Measurements from ENCODE around the gene MCCC2. TPM values are rescaled to one million over a fixed set of nuclear protein-coding genes. Genes with fewer than 3 reads are reported as not detected.

MCCC2 gene
- total and polyA plus RNA-seq, 2 experiments from 2014 or later: 31.9 to 59.1 TPM

DNA sequence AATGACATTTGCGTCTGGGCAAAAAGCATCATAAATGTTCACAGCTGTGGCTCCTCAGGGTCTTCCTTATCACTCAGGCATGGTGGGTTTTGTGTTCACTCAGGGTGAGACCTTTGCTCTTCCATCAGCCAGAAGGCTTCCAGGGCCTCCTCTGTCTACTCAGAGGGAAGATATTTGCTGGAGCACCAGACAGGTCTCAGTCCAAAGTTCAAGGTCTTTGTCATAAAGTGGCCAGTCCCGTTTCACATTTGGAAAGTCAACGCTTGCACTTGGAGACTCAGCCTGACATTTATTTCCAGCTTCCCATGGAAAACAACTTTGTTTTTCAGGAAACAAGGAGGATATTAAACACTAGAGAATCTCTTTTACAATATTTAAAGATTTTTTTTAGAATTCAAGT, 119.8 kb downstream of the MCCC2 start:
- Histone ChIP-seq H3K27me3 (ENCODE audit: insufficient read depth) (no peaks in the 10 kb centered on the region), H3K4me3 (no peak overlapping the region), H3K9me2 (ENCODE audit: insufficient read depth) (no peaks in the 10 kb centered on the region), H3K4me2 (no peak overlapping the region), H2AFZ (no peak overlapping the region), H3K27ac (ENCODE audit: low read depth) (no peak overlapping the region), H3F3A (replicated peaks; ENCODE audit: low read depth) (no peaks in the 10 kb centered on the region), H4K20me1 (replicated peaks; ENCODE audit: insufficient read depth) (no peaks in the 10 kb centered on the region), H3K36me3 (ENCODE audit: insufficient read depth) (no peaks in the 10 kb centered on the region), H3K79me2 (replicated peaks; ENCODE audit: insufficient read depth) (no peaks in the 10 kb centered on the region), H3K4me1 (ENCODE audit: insufficient read depth) (peaks cover 6% of the 10 kb centered on the region; the same call in 1 of the 2 replicates)
- Mint-ChIP-seq H3K27ac (no peak overlapping the region), H3K36me3 (ENCODE audit: low read depth) (no peaks in the 10 kb centered on the region), H3K9me3 (no peaks in the 10 kb centered on the region), H3K4me1 (peaks cover 10% of the 10 kb centered on the region), H3K4me3 (no peak overlapping the region), H3K27me3 (ENCODE audit: insufficient read depth, low read depth, poor library complexity) (peaks cover 4% of the 10 kb centered on the region)
- DNase-seq (ENCODE audit: low spot score): no peak
- TF ChIP-seq, protein P1, sequence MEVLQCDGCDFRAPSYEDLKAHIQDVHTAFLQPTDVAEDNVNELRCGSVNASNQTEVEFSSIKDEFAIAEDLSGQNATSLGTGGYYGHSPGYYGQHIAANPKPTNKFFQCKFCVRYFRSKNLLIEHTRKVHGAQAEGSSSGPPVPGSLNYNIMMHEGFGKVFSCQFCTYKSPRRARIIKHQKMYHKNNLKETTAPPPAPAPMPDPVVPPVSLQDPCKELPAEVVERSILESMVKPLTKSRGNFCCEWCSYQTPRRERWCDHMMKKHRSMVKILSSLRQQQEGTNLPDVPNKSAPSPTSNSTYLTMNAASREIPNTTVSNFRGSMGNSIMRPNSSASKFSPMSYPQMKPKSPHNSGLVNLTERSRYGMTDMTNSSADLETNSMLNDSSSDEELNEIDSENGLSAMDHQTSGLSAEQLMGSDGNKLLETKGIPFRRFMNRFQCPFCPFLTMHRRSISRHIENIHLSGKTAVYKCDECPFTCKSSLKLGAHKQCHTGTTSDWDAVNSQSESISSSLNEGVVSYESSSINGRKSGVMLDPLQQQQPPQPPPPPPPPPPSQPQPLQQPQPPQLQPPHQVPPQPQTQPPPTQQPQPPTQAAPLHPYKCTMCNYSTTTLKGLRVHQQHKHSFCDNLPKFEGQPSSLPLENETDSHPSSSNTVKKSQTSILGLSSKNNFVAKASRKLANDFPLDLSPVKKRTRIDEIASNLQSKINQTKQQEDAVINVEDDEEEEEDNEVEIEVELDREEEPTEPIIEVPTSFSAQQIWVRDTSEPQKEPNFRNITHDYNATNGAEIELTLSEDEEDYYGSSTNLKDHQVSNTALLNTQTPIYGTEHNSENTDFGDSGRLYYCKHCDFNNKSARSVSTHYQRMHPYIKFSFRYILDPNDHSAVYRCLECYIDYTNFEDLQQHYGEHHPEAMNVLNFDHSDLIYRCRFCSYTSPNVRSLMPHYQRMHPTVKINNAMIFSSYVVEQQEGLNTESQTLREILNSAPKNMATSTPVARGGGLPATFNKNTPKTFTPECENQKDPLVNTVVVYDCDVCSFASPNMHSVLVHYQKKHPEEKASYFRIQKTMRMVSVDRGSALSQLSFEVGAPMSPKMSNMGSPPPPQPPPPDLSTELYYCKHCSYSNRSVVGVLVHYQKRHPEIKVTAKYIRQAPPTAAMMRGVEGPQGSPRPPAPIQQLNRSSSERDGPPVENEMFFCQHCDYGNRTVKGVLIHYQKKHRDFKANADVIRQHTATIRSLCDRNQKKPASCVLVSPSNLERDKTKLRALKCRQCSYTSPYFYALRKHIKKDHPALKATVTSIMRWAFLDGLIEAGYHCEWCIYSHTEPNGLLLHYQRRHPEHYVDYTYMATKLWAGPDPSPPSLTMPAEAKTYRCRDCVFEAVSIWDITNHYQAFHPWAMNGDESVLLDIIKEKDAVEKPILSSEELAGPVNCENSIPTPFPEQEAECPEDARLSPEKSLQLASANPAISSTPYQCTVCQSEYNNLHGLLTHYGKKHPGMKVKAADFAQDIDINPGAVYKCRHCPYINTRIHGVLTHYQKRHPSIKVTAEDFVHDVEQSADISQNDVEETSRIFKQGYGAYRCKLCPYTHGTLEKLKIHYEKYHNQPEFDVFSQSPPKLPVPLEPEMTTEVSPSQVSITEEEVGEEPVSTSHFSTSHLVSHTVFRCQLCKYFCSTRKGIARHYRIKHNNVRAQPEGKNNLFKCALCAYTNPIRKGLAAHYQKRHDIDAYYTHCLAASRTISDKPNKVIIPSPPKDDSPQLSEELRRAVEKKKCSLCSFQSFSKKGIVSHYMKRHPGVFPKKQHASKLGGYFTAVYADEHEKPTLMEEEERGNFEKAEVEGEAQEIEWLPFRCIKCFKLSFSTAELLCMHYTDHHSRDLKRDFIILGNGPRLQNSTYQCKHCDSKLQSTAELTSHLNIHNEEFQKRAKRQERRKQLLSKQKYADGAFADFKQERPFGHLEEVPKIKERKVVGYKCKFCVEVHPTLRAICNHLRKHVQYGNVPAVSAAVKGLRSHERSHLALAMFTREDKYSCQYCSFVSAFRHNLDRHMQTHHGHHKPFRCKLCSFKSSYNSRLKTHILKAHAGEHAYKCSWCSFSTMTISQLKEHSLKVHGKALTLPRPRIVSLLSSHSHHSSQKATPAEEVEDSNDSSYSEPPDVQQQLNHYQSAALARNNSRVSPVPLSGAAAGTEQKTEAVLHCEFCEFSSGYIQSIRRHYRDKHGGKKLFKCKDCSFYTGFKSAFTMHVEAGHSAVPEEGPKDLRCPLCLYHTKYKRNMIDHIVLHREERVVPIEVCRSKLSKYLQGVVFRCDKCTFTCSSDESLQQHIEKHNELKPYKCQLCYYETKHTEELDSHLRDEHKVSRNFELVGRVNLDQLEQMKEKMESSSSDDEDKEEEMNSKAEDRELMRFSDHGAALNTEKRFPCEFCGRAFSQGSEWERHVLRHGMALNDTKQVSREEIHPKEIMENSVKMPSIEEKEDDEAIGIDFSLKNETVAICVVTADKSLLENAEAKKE (CRISPR knock-in tag; IDR thresholded peaks at IDR 0.05): no peak
- TF ChIP-seq POLR2AphosphoS5 (IDR thresholded peaks at IDR 0.05; ENCODE audit: low read depth) (no peak), ZNF114 (CRISPR knock-in tag; IDR thresholded peaks at IDR 0.05) (no peak), ETS1 (IDR thresholded peaks at IDR 0.05) (no peak), JUNB (IDR thresholded peaks at IDR 0.05; ENCODE audit: unreplicated experiment) (no peak), EZH2phosphoT487 (IDR thresholded peaks at IDR 0.05; ENCODE audit: unreplicated experiment) (no peak), NANOG (IDR thresholded peaks at IDR 0.05; ENCODE audit: borderline replicate concordance) (no peak), EZH2 (IDR thresholded peaks at IDR 0.05; ENCODE audit: low read depth, unreplicated experiment) (no peak), ZNF331 (CRISPR knock-in tag; IDR thresholded peaks at IDR 0.05; ENCODE audit: low read depth) (no peak), CREB1 (CRISPR knock-in tag; IDR thresholded peaks at IDR 0.05; ENCODE audit: low read depth) (no peak), STAT1 (IDR thresholded peaks at IDR 0.05; ENCODE audit: unreplicated experiment) (no peak), CTCF (conservative IDR thresholded peaks at IDR 0.05; ENCODE audit: low read depth in 2 of 2) (no peak)
- TF ChIP-seq, protein P2, sequence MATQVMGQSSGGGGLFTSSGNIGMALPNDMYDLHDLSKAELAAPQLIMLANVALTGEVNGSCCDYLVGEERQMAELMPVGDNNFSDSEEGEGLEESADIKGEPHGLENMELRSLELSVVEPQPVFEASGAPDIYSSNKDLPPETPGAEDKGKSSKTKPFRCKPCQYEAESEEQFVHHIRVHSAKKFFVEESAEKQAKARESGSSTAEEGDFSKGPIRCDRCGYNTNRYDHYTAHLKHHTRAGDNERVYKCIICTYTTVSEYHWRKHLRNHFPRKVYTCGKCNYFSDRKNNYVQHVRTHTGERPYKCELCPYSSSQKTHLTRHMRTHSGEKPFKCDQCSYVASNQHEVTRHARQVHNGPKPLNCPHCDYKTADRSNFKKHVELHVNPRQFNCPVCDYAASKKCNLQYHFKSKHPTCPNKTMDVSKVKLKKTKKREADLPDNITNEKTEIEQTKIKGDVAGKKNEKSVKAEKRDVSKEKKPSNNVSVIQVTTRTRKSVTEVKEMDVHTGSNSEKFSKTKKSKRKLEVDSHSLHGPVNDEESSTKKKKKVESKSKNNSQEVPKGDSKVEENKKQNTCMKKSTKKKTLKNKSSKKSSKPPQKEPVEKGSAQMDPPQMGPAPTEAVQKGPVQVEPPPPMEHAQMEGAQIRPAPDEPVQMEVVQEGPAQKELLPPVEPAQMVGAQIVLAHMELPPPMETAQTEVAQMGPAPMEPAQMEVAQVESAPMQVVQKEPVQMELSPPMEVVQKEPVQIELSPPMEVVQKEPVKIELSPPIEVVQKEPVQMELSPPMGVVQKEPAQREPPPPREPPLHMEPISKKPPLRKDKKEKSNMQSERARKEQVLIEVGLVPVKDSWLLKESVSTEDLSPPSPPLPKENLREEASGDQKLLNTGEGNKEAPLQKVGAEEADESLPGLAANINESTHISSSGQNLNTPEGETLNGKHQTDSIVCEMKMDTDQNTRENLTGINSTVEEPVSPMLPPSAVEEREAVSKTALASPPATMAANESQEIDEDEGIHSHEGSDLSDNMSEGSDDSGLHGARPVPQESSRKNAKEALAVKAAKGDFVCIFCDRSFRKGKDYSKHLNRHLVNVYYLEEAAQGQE (IDR thresholded peaks at IDR 0.05; ENCODE audit: unreplicated experiment): no peak
- no peak for ATAC-seq

Measured in GM23338 (cell line).